Skeletal muscle cell (primary cell): Measurements from ENCODE around the gene MC2R.

Source experiments
- DNase-seq: peaks from one replicate; pipeline ENCODE4 v3.0.0-alpha.2; 2010; ENCODE audit warnings: low read depth
- H3K4me3 ChIP-seq: 2 replicates; pipeline ENCODE4 v1.5.1; 2011; ENCODE audit warnings: low read depth, mild to moderate bottlenecking, control low read depth, low read length, moderate library complexity

The MC2R gene

DNA sequence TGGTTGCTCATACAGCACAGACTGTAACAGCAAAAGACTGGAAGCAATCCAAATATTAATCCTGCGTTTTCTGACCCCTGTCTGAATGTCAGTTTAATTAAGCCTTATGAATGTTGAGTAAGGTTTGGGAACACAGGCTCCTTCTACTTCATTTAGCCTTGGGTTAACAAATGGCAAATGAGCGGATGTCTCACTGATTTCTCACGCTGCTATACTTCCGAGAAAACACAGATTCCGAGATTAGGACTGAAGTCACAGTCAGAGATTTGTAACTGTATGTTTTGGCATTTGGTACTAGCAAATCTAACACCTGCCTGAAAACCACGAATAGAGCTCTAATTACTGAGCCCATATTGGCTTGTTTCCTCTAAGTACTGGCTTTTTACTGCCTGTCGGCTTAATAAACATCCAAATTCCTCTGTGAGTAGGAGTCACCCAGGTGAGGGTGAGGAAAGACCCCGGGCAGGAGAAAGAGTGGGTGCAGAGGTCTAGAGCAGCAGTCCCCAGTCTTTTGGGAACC lies 80.8 kb downstream of the MC2R start:
- DNase-seq: no peak
- H3K4me3 ChIP-seq: no peak overlapping the region
